Measurements from ENCODE around the gene AHCY.

GRCh38 chr20:34333786-34334185 is 30.6 kb upstream of the AHCY start:
- TF ChIP-seq REST (IDR thresholded peaks at IDR 0.05; ENCODE audit: insufficient read depth in 1 of 2, low read depth in 2 of 2, low read length in 2 of 2) (no peak), TAF1 (IDR thresholded peaks at IDR 0.05; ENCODE audit: borderline replicate concordance, insufficient read depth, low read length) (no peak), POLR2AphosphoS5 (IDR thresholded peaks at IDR 0.05; ENCODE audit: low read depth, low read length) (no peak), SIN3A (IDR thresholded peaks at IDR 0.05; ENCODE audit: borderline replicate concordance, insufficient read depth, low read length) (no peak), FOXP2 (optimal IDR thresholded peaks at IDR 0.05; ENCODE audit: borderline replicate concordance, extremely low read depth, extremely low read length, insufficient read depth) (no peak)
